ENCODE measurements around the gene NAALADL2. TPM values are rescaled to one million over a fixed set of nuclear protein-coding genes. Genes with fewer than 3 reads are reported as not detected.

NAALADL2 gene
- total RNA-seq, 1 donor from 2014 or later: 5.9 TPM

- H3K27ac ChIP-seq: no peak overlapping the region
- TF ChIP-seq, protein P1, sequence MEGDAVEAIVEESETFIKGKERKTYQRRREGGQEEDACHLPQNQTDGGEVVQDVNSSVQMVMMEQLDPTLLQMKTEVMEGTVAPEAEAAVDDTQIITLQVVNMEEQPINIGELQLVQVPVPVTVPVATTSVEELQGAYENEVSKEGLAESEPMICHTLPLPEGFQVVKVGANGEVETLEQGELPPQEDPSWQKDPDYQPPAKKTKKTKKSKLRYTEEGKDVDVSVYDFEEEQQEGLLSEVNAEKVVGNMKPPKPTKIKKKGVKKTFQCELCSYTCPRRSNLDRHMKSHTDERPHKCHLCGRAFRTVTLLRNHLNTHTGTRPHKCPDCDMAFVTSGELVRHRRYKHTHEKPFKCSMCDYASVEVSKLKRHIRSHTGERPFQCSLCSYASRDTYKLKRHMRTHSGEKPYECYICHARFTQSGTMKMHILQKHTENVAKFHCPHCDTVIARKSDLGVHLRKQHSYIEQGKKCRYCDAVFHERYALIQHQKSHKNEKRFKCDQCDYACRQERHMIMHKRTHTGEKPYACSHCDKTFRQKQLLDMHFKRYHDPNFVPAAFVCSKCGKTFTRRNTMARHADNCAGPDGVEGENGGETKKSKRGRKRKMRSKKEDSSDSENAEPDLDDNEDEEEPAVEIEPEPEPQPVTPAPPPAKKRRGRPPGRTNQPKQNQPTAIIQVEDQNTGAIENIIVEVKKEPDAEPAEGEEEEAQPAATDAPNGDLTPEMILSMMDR (IDR thresholded peaks at IDR 0.05): no peak
- no peaks in the 10 kb centered on the region for H3K9me3 ChIP-seq
- DNase-seq (ENCODE audit: low spot score in 2 of 2): no peak
- H3K4me1 ChIP-seq: peaks cover 0 to 3% of the 10 kb centered on the region in 2 donors
- H3K4me3 ChIP-seq: no peak overlapping the region
- H3K36me3 ChIP-seq: no peaks in the 10 kb centered on the region
- H3K27me3 ChIP-seq: no peaks in the 10 kb centered on the region
- intact Hi-C loops (cut with DNase I): no loop called here
These were observed 524.2 kb downstream of the NAALADL2 start for GRCh38 chr3:175383371-175383770.

GRCh38 chr3:175383813-175384212, 524.7 kb downstream of the NAALADL2 start:
- no peak overlapping the region for H3K4me3 ChIP-seq
- no peak overlapping the region for H3K27ac ChIP-seq
- TF ChIP-seq, protein P1 (IDR thresholded peaks at IDR 0.05): no peak
- intact Hi-C loops (cut with DNase I): no loop called here
- no peaks in the 10 kb centered on the region for H3K9me3 ChIP-seq
- H3K27me3 ChIP-seq: no peaks in the 10 kb centered on the region
- H3K36me3 ChIP-seq: no peaks in the 10 kb centered on the region
- peaks cover 0 to 3% of the 10 kb centered on the region in 2 donors for H3K4me1 ChIP-seq
- DNase-seq (ENCODE audit: low spot score in 2 of 2): no peak

DNA sequence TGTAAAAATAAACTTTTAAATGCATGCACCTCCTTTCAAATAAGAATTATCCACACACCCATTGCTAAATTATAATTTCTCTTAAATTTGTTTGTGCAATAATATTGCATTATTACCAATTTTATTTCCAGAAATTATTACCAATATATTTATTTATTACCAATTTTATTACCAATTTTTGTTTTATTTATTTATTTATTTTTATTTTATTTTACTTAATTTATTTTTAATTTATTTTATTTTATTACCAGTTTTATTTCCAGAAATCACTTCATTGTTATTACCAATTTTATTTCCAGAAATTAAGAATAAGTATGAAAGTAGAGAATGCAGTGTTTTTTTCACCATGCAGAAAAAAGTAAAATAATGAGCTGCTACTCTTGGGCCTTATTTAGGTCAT, 525.4 kb downstream of the NAALADL2 start:
- peaks cover 0 to 3% of the 10 kb centered on the region in 2 donors for H3K4me1 ChIP-seq
- no peak overlapping the region for H3K4me3 ChIP-seq
- no peaks in the 10 kb centered on the region for H3K36me3 ChIP-seq
- no peak overlapping the region for H3K27ac ChIP-seq
- TF ChIP-seq, protein P1 (IDR thresholded peaks at IDR 0.05): no peak
- intact Hi-C loops (cut with DNase I): no loop called here
- no peaks in the 10 kb centered on the region for H3K9me3 ChIP-seq
- H3K27me3 ChIP-seq: no peaks in the 10 kb centered on the region
- DNase-seq (ENCODE audit: low spot score in 2 of 2): no peak

DNA sequence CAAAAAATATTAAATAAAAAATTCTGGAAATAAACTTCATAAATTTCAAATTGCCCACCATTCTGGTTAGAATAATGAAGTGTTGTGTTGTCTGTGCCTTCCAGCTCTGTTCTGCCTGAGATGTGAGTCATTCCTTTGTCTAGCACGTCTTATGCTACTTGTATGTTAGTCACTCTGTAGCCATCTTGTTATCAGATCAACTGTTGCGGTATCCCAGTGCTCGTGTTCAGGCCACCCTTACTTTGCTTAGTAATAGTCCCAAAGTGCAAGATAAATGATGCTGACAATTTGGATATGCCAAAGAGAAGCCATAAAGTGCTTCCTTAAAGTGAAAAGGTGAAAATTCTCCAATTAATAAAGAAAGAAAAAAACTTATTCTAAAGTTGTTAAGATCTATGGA, 527.5 kb downstream of the NAALADL2 start:
- Histone ChIP-seq H3K27me3 (no peaks in the 10 kb centered on the region), H3K4me3 (no peak overlapping the region), H3K36me3 (no peaks in the 10 kb centered on the region), H3K4me1 (peaks cover 0 to 3% of the 10 kb centered on the region in 2 donors), H3K27ac (no peak overlapping the region), H3K9me3 (no peaks in the 10 kb centered on the region)
- no peak for DNase-seq (ENCODE audit: low spot score in 2 of 2)
- TF ChIP-seq, protein P1 (IDR thresholded peaks at IDR 0.05): no peak
- intact Hi-C loops (cut with DNase I): no loop called here

- Histone ChIP-seq H3K27me3 (no peaks in the 10 kb centered on the region), H3K4me1 (no peaks in the 10 kb centered on the region), H3K4me3 (no peak overlapping the region), H3K9me3 (no peaks in the 10 kb centered on the region), H3K36me3 (no peaks in the 10 kb centered on the region), H3K27ac (no peak overlapping the region)
- DNase-seq (ENCODE audit: low spot score in 2 of 2): no peak
- intact Hi-C loops (cut with DNase I): no loop called here
- TF ChIP-seq, protein P1 (IDR thresholded peaks at IDR 0.05): no peak
These were observed 530.4 kb downstream of the NAALADL2 start for GRCh38 chr3:175389560-175389959.

DNA sequence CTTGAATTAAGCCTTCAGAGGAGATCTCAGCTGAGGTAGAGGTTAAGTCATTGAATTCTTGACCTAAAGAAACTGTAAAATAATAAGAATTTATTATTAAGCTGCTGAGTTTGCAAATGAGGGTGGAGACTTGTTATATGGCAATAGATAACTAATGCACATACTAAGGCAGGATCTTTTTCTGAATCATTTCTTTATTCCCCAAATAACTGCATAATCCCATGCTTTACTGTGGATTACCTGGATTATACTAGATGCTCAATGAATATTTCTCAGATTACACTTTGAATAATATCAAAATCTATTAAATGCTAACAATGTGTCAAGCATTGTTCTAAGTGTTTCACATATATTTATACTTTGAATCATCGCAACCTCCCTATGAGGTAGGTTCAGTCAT, 532.5 kb downstream of the NAALADL2 start:
- TF ChIP-seq, protein P1 (IDR thresholded peaks at IDR 0.05): no peak
- intact Hi-C loops (cut with DNase I): no loop called here
- Histone ChIP-seq H3K27me3 (no peaks in the 10 kb centered on the region), H3K36me3 (no peaks in the 10 kb centered on the region), H3K4me1 (no peaks in the 10 kb centered on the region), H3K9me3 (no peaks in the 10 kb centered on the region), H3K4me3 (no peak overlapping the region), H3K27ac (no peak overlapping the region)
- no peak for DNase-seq (ENCODE audit: low spot score in 2 of 2)
